GM19438 (cell line): ENCODE data around the gene ELF5.

ENCODE experiments used
- ATAC-seq: cut with Tn5 transposase; IDR thresholded peaks from one replicate; pipeline ENCODE4 v1.9.1; 2021; ENCODE audit warnings: low read depth; ENCODE audit not compliant: unreplicated experiment

ELF5 gene

DNA sequence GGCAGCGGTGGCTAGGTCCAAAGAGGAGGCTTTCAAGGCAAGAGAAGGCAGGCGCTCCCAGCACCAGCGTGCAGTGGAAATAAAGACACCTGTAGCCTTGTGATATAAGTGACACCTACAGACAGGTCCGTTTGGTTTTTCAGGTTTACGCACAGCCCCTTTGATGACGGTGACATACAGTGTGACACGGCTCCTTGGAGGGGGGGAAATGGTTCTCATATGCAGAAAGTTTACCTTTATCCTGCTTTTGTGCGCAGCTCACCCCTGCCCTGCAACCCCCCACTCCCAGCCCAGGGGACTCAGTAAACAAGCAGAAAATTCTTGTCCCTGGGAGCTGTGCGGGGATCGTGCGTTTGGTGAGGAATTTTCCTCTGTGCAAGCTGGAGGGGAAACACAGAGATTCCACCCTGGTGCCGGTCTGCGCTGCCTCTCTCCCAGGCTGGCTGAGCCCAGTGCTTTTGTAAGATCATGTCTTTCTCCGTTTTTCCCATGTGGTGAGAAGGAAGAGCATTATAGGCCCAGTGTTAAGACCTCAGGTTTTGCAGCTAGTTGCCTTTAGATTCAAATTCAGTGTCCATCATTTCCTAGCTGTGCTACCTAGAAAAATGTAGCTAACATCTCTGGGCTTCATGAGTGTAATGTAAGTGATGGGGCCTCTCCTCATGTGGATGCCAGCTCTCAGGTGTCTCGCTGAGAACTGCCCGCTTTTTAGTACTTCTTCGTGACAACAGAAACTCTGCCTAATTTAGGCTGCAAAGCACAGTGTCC is at the start of gene ELF5:
Gene ELF5 (minus strand): TSS at position 113 of the 768 bp plus-strand sequence. CDS start 8,045 bp downstream, outside the sequence.
- ATAC-seq: no peak

- ATAC-seq: no peak
These were observed 49.4 kb upstream of the ELF5 start for GRCh38 chr11:34562976-34563375.

GRCh38 chr11:34560511-34560910 is 46.9 kb upstream of the ELF5 start:
- ATAC-seq: no peak

- ATAC-seq: no peak
These were observed 45.1 kb upstream of the ELF5 start for GRCh38 chr11:34558673-34559072.

GRCh38 chr11:34558211-34558610 is 44.6 kb upstream of the ELF5 start:
- no peak for ATAC-seq

GRCh38 chr11:34552270-34552669 is 38.7 kb upstream of the ELF5 start:
- ATAC-seq: no peak

DNA sequence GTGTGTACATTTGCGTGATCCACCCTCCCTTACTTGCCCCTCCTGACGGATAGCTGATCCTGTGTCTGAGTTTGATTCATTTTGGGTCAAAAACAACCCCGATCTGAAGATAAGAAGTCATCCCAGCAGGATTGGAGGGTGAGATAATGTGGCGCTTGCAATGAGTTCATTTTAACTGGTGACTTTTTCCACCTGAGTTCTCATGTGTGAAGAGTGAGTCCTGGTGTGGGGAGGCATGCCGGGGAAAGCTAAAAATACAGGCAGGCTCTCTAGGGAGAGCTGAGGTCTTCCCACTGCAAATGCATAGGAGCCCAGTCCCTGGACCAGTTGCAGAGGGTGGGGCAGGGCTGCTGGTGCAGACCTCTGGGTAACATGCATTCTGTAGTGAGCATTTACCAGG is 35.7 kb upstream of the ELF5 start:
- ATAC-seq: no peak

GRCh38 chr11:34548278-34548677 is 34.7 kb upstream of the ELF5 start:
- no peak for ATAC-seq

GRCh38 chr11:34546511-34547209 is 33.1 kb upstream of the ELF5 start:
- ATAC-seq: no peak

DNA sequence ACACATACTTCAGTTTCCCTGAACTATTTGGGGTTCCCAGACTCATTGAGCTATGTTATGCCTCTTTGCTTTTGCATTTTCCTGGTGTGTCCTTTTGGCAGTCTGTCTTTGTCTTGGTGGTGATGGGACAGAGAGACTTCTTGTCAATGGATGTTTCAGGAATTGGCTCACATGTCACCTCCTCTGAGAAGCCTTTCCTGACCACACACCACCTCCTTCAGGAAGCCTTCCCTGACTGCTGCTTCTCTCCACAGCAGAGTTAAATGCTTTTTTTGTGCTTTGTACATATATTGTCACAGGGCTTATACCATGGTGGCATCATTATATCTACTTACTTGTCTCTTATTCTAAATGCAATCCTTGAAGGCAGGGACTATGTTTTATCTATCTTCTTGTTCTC is 28.5 kb upstream of the ELF5 start:
- ATAC-seq: no peak

GRCh38 chr11:34540870-34541269 is 27.3 kb upstream of the ELF5 start:
- ATAC-seq: no peak

- no peak for ATAC-seq
These were observed 24.0 kb upstream of the ELF5 start for GRCh38 chr11:34537636-34538035.

DNA sequence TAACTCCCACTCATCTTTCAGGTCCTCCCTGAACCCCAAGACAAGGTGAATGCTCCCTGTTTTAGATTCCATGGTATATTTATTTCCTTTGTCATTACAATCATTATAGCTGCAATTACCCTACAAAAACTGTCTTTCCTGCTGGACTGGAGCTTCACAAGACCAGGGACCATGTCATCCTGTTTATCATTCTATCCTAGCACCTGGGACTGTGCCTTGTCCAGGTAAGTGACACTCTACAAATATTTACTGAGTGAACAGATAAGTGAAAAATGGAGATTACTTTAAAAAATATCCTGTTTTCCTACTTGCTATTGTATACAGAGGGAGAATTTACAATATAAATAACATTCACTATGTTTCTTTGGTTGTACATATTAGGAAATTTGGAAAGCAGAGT is 22.5 kb upstream of the ELF5 start:
- no peak for ATAC-seq

GRCh38 chr11:34534826-34535225 is 21.2 kb upstream of the ELF5 start:
- ATAC-seq: no peak

- no peak for ATAC-seq
These were observed 18.1 kb upstream of the ELF5 start for GRCh38 chr11:34531663-34532062.

DNA sequence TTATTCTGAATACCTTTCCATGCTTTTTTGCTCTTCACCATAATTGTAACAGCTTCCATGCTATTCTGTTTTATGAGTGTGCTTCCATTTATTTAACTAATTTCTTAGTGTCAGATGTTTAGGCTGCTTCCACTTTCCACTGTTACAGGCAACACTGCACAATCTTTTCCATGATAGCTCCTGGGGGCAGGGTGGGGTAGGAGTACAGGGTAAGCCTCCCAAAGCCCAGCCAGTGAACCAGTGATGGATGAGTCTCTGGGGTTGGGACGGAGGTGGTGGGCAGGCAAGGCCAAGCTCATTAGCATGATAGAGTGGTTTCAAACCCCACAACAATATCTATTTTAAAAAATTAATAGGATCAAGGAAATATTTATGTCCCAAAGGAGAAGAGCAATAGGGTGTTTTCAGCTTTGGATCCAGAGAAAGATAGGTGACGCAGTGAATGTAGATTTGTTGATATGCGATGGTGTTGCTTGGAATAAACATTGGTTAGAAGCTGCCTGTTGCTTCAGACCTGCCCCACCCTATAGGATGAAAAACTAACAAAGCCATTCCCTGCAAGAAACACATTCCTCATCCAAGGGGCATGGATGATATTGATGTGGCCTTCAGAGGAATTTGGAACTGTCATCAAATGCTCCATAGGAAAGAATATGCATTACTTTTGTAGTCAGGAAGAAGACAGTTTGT is 17.1 kb upstream of the ELF5 start:
- no peak for ATAC-seq

DNA sequence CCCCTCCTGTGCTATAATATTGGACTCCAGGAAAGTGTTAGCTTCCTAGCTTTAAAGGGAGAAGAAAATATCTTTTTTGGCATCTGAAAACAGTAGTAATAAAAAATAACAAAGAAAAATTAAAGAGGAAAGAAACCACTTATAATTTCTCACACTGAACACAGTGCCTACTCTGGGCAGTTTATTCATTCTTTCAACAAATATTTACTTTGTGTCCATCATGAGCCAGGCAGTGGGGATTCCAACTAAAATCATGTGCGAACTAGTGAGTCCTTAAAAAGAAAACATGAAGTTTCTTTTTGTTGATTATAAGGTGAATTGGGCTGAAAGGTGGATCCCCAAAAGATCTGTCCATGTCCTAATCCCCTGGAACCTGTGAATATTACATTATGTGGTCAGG is 16.0 kb upstream of the ELF5 start:
- no peak for ATAC-seq

- no peak for ATAC-seq
These were observed 14.5 kb upstream of the ELF5 start for GRCh38 chr11:34528072-34528471.

DNA sequence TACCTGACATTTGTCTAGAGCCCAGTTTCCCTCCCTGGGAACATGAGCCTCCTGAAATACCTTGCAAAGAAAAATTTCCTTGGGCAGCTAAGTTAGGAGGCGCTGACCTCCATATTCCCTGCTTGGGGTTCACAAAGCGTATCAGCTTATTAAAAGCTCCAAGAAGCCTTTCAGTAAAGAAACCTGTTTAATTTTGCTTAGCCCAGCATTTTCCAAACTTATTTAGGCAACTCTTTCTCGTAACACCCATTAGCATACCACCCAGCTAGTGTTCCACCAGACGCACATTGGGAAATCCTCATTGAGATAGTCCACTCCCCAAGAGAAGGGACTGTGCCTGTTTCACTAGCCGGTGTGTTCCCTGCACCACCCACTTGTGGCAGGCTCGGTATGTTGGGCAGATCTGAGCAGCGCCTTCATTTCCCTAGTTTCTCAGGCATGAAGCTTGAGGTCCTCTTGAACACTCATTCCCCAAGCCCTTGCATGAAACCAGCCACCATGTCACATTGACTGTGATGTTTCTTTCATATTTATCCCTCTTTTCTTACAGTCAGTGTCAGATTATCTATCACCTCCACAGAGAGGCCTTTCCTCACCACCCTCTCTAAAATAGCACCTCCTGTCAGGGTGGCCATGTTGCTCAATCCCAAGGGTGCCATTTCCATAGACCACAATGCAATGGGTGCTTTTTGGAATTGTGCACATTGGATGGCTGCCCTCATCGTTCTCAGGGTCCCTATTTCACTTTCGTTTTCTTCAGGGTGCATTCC is 12.5 kb upstream of the ELF5 start:
- ATAC-seq: no peak

- ATAC-seq: no peak
These were observed 11.5 kb upstream of the ELF5 start for GRCh38 chr11:34525098-34525497.

- no peak for ATAC-seq
These were observed 11.1 kb upstream of the ELF5 start for GRCh38 chr11:34524696-34525095.
